ENCODE results near the gene BUD13.

BUD13 gene

GRCh38 chr11:116703421-116703820 is 69.4 kb downstream of the BUD13 start:
- Histone ChIP-seq H3K9ac (ENCODE audit: low read depth in 1 of 2, low read length in 2 of 2) (no peak overlapping the region), H3K27ac (ENCODE audit: low read depth, low read length) (no peak overlapping the region), H3K4me1 (ENCODE audit: control insufficient read depth in 1 of 2, insufficient read depth in 2 of 2, low read length in 2 of 2) (peaks cover 3 to 6% of the 10 kb centered on the region in 2 donors), H3K36me3 (ENCODE audit: control insufficient read depth in 1 of 2, insufficient read depth in 2 of 2, low read length in 2 of 2) (no peaks in the 10 kb centered on the region), H3K27me3 (ENCODE audit: control insufficient read depth in 1 of 2, insufficient read depth in 2 of 2, low read length in 2 of 2) (no peaks in the 10 kb centered on the region), H3K4me3 (ENCODE audit: low read depth in 1 of 2, low read length in 2 of 2) (no peak overlapping the region), H3K9me3 (ENCODE audit: control insufficient read depth in 1 of 2, low read length in 2 of 2) (no peaks in the 10 kb centered on the region)

- H3K27ac ChIP-seq (ENCODE audit: low read depth, low read length): no peak overlapping the region
- no peak overlapping the region for H3K9ac ChIP-seq (ENCODE audit: low read depth in 1 of 2, low read length in 2 of 2)
- no peaks in the 10 kb centered on the region for H3K27me3 ChIP-seq (ENCODE audit: control insufficient read depth in 1 of 2, insufficient read depth in 2 of 2, low read length in 2 of 2)
- no peaks in the 10 kb centered on the region for H3K36me3 ChIP-seq (ENCODE audit: control insufficient read depth in 1 of 2, insufficient read depth in 2 of 2, low read length in 2 of 2)
- no peaks in the 10 kb centered on the region for H3K9me3 ChIP-seq (ENCODE audit: control insufficient read depth in 1 of 2, low read length in 2 of 2)
- H3K4me1 ChIP-seq (ENCODE audit: control insufficient read depth in 1 of 2, insufficient read depth in 2 of 2, low read length in 2 of 2): peaks cover 3 to 5% of the 10 kb centered on the region in 2 donors
- no peak overlapping the region for H3K4me3 ChIP-seq (ENCODE audit: low read depth in 1 of 2, low read length in 2 of 2)
Measured at GRCh38 chr11:116702772-116703385, 69.9 kb downstream of the BUD13 start.

- Histone ChIP-seq H3K4me1 (ENCODE audit: control insufficient read depth in 1 of 2, insufficient read depth in 2 of 2, low read length in 2 of 2) (peaks cover 0 to 3% of the 10 kb centered on the region in 2 donors), H3K4me3 (ENCODE audit: low read depth in 1 of 2, low read length in 2 of 2) (no peak overlapping the region), H3K36me3 (ENCODE audit: control insufficient read depth in 1 of 2, insufficient read depth in 2 of 2, low read length in 2 of 2) (no peaks in the 10 kb centered on the region), H3K9ac (ENCODE audit: low read depth in 1 of 2, low read length in 2 of 2) (no peak overlapping the region), H3K27ac (ENCODE audit: low read depth, low read length) (no peak overlapping the region), H3K9me3 (ENCODE audit: control insufficient read depth in 1 of 2, low read length in 2 of 2) (no peaks in the 10 kb centered on the region), H3K27me3 (ENCODE audit: control insufficient read depth in 1 of 2, insufficient read depth in 2 of 2, low read length in 2 of 2) (peaks cover 0 to 1% of the 10 kb centered on the region in 2 donors)
Measured at GRCh38 chr11:116701876-116702275, 70.9 kb downstream of the BUD13 start.

DNA sequence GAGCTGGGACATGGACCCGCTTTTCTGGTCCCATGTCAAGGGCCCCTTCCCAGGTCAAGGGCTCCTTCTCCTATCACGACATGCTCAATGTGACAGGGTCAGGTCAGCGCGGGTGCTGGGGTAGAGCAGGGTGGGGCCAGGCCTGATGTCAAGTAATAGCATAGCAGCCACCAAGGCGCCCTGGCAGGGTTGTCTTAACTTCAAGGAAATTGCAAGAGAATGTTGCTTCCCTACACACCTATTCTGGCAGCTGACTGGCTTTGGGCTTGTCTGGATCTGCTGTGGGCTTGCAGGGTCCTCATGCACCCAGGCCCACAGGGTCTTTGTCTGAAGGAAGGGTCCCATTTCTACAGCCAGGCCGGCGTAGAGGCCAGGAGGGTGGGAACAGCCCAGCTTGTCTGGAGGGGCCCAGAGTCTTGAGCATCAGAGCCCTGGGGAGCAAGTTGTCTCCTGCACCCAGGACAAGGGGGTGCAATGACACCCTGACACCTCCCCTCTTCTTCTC is 71.4 kb downstream of the BUD13 start:
- no peak overlapping the region for H3K9ac ChIP-seq (ENCODE audit: low read depth in 1 of 2, low read length in 2 of 2)

GRCh38 chr11:116700586-116701220 is 72.1 kb downstream of the BUD13 start:
- H3K27me3 ChIP-seq (ENCODE audit: control insufficient read depth in 1 of 2, insufficient read depth in 2 of 2, low read length in 2 of 2): peaks cover 0 to 2% of the 10 kb centered on the region in 2 donors
- no peak overlapping the region for H3K9ac ChIP-seq (ENCODE audit: low read depth in 1 of 2, low read length in 2 of 2)
- H3K9me3 ChIP-seq (ENCODE audit: control insufficient read depth in 1 of 2, low read length in 2 of 2): no peaks in the 10 kb centered on the region
- H3K27ac ChIP-seq (ENCODE audit: low read depth, low read length): no peak overlapping the region
- H3K36me3 ChIP-seq (ENCODE audit: control insufficient read depth in 1 of 2, insufficient read depth in 2 of 2, low read length in 2 of 2): no peaks in the 10 kb centered on the region
- H3K4me1 ChIP-seq (ENCODE audit: control insufficient read depth in 1 of 2, insufficient read depth in 2 of 2, low read length in 2 of 2): peaks cover 0 to 5% of the 10 kb centered on the region in 2 donors
- no peak overlapping the region for H3K4me3 ChIP-seq (ENCODE audit: low read depth in 1 of 2, low read length in 2 of 2)

More for the DNA sequence above, 71.4 kb downstream of the BUD13 start:
- Histone ChIP-seq H3K36me3 (ENCODE audit: control insufficient read depth in 1 of 2, insufficient read depth in 2 of 2, low read length in 2 of 2) (no peaks in the 10 kb centered on the region), H3K27me3 (ENCODE audit: control insufficient read depth in 1 of 2, insufficient read depth in 2 of 2, low read length in 2 of 2) (peaks cover 0 to 2% of the 10 kb centered on the region in 2 donors), H3K4me3 (ENCODE audit: low read depth in 1 of 2, low read length in 2 of 2) (no peak overlapping the region), H3K9me3 (ENCODE audit: control insufficient read depth in 1 of 2, low read length in 2 of 2) (no peaks in the 10 kb centered on the region), H3K4me1 (ENCODE audit: control insufficient read depth in 1 of 2, insufficient read depth in 2 of 2, low read length in 2 of 2) (peaks cover 0 to 5% of the 10 kb centered on the region in 2 donors), H3K27ac (ENCODE audit: low read depth, low read length) (no peak overlapping the region)
